OCI-LY7 (cell line): ENCODE measurements around the gene NUFIP2. TPM values are rescaled to one million over a fixed set of nuclear protein-coding genes. Genes with fewer than 3 reads are reported as not detected.

Experiments used
- BruUV-seq: library from RNA; stranded (reverse); fragments of 400-500 nt; replicated peaks from 2 replicates; lab custom pipeline; 2021; lab: Mats Ljungman, UMichigan
- CTCF ChIA-PET: fragments of 300-600 bp; sonication (Branson Sonifier 250); formaldehyde crosslinking; loops from one replicate; lab custom pipeline; 2022; ENCODE audit warnings: antibody characterized with exemption; ENCODE audit not compliant: unreplicated experiment; lab: Charles Lee
- POLR2A ChIA-PET: fragments of 300-600 bp; sonication (Branson Sonifier 250); formaldehyde crosslinking; loops from one replicate; lab custom pipeline; 2022; ENCODE audit warnings: antibody characterized with exemption; lab: Charles Lee
- DNase-seq: peaks from one replicate; pipeline ENCODE4 v3.0.0-alpha.2; 2015; ENCODE audit warnings: low spot score
- H2AFZ ChIP-seq: fragments of 200-600 bp; sonication (generic), shearing (Covaris generic); 2 replicates; pipeline ENCODE4 v1.6.1; 2014; ENCODE audit warnings: mild to moderate bottlenecking, antibody characterized with exemption, low read length, moderate library complexity
- H3K27ac ChIP-seq: fragments of 200-600 bp; sonication (generic); 2 replicates; pipeline ENCODE4 v1.5.1; 2014; ENCODE audit warnings: mixed run types, low read depth, mild to moderate bottlenecking, moderate library complexity, low read length, inconsistent platforms; ENCODE audit not compliant: poor library complexity, severe bottlenecking
- H3K36me3 ChIP-seq: fragments of 200-600 bp; sonication (generic); 2 replicates; pipeline ENCODE4 v1.6.1; 2014; ENCODE audit warnings: mild to moderate bottlenecking, antibody characterized with exemption, low read length, moderate library complexity, mixed read lengths; ENCODE audit not compliant: insufficient read depth
- H3K4me1 ChIP-seq: fragments of 200-600 bp; sonication (generic); 2 replicates; pipeline ENCODE4 v1.5.1; 2014; ENCODE audit warnings: mild to moderate bottlenecking, low read length; ENCODE audit not compliant: insufficient read depth, poor library complexity, severe bottlenecking
- H3K4me2 ChIP-seq: fragments of 200-600 bp; sonication (generic); 2 replicates; pipeline ENCODE4 v1.6.1; 2014; ENCODE audit warnings: mild to moderate bottlenecking, low read length
- H3K4me3 ChIP-seq: fragments of 200-600 bp; sonication (generic); 2 replicates; pipeline ENCODE4 v1.5.1; 2014; ENCODE audit warnings: mild to moderate bottlenecking, low read depth, low read length; ENCODE audit not compliant: poor library complexity, severe bottlenecking
- H3K79me2 ChIP-seq: fragments of 200-600 bp; sonication (generic); 2 replicates; pipeline ENCODE4 v1.6.1; 2016; ENCODE audit warnings: low read depth, mild to moderate bottlenecking, low read length, moderate library complexity, mixed read lengths; ENCODE audit not compliant: insufficient read depth
- H3K9me2 ChIP-seq: fragments of 200-600 bp; sonication (generic); 2 replicates; pipeline ENCODE4 v1.6.1; 2016; ENCODE audit warnings: mild to moderate bottlenecking, low read length, mixed read lengths; ENCODE audit not compliant: insufficient read depth
- H3K9me3 ChIP-seq: fragments of 200-600 bp; sonication (generic); 2 replicates; pipeline ENCODE4 v1.6.1; 2014; ENCODE audit warnings: mild to moderate bottlenecking, mixed run types, low read length, mixed read lengths
- H4K20me1 ChIP-seq: fragments of 200-600 bp; sonication (generic); 2 replicates; pipeline ENCODE4 v1.6.1; 2014; ENCODE audit warnings: mild to moderate bottlenecking, antibody characterized with exemption, low read length, moderate library complexity, mixed read lengths; ENCODE audit not compliant: insufficient read depth
- CTCF ChIP-seq: fragments of 200-600 bp; sonication (generic); conservative IDR thresholded peaks from 2 replicates; pipeline ENCODE4 v1.5.1; 2014; ENCODE audit warnings: mild to moderate bottlenecking, antibody characterized with exemption, low read length, moderate library complexity, mixed read lengths
- EZH2phosphoT487 ChIP-seq: fragments of 200-600 bp; sonication (generic); IDR thresholded peaks from 2 replicates; pipeline ENCODE4 v1.6.1; 2018; ENCODE audit warnings: low read depth, borderline replicate concordance, mild to moderate bottlenecking, mixed run types, antibody characterized with exemption, low read length, moderate library complexity, mixed read lengths
- intact Hi-C: fragments of 100-400 bp; cut with micrococcal nuclease; formaldehyde crosslinking; loops from one replicate; pipeline ENCODE4 v1.10.0; 2022; ENCODE audit not compliant: unreplicated experiment
- total RNA-seq, 2 experiments: library from RNA; depleted of rRNA in 1 of 2; stranded (reverse); fragments of >200 nt in 1 of 2; shearing (Covaris generic) in 1 of 2; gene quantifications; 2 replicates each; pipeline ENCODE4 v1.2.3, GENCODE V29; 2014 to 2022

Gene NUFIP2
- total RNA-seq, 2 experiments from 2014 or later = 37.1 to 71.4 TPM

DNA sequence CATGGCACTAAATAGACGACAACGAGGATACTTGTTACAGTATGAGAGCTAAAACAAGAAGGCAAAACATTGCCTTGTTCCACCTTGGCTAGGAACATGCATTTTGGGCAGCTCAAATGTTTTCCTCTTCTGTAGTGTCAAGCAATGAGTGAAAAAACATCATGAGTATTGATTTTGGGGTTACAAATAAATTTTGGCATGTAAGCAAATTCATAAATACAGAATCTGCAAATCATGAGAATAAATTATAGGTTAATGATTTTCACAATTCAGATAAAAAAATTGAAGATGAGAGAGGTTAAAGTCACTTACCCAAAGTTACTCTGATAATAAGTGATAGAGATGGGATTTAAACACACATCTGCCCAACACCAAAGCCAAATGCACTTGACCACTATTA is 28.4 kb upstream of the NUFIP2 start:
- CTCF ChIA-PET = no interaction called here

GRCh38 chr17:29303386-29303785 is 9.4 kb upstream of the NUFIP2 start:
- Histone ChIP-seq H3K27ac (no peak overlapping the region), H2AFZ (no peak overlapping the region), H3K9me2 (no peaks in the 10 kb centered on the region), H3K4me1 (no peaks in the 10 kb centered on the region), H3K79me2 (no peaks in the 10 kb centered on the region), H3K36me3 (no peaks in the 10 kb centered on the region), H3K4me3 (no peak overlapping the region), H4K20me1 (no peaks in the 10 kb centered on the region), H3K4me2 (no peak overlapping the region), H3K9me3 (no peaks in the 10 kb centered on the region)
- BruUV-seq = no TSS peak
- no peak for DNase-seq
- CTCF ChIA-PET = no interaction called here
- POLR2A ChIA-PET = interaction anchor here (0.7 to 1.8 kb wide), 4 partner anchors 9 to 374 kb away, joined by 4 to 9 read pairs (median 6); partner anchors contain the start of gene NUFIP2
- no peak for TF ChIP-seq CTCF
- TF ChIP-seq EZH2phosphoT487 = no peak
- intact Hi-C loops = no loop called here

More for the DNA sequence above, 28.4 kb upstream of the NUFIP2 start:
- POLR2A ChIA-PET = interaction anchor here (0.7 to 1.0 kb wide), 2 partner anchors 9 to 334 kb away, joined by 3 read pairs; no protein-coding TSS in a partner anchor
- H3K4me2 ChIP-seq = no peak overlapping the region
- no peak overlapping the region for H3K4me3 ChIP-seq
- H4K20me1 ChIP-seq = no peaks in the 10 kb centered on the region
- intact Hi-C loops = no loop called here
- no peaks in the 10 kb centered on the region for H3K9me3 ChIP-seq
- no peaks in the 10 kb centered on the region for H3K9me2 ChIP-seq
- no peak overlapping the region for H3K27ac ChIP-seq
- no peaks in the 10 kb centered on the region for H3K36me3 ChIP-seq
- TF ChIP-seq CTCF (no peak), EZH2phosphoT487 (no peak)
- H3K4me1 ChIP-seq = no peaks in the 10 kb centered on the region
- no peak for DNase-seq
- no TSS peak for BruUV-seq
- H3K79me2 ChIP-seq = no peaks in the 10 kb centered on the region
- no peak overlapping the region for H2AFZ ChIP-seq

GRCh38 chr17:29299031-29299430 is 5.1 kb upstream of the NUFIP2 start:
- H3K4me3 ChIP-seq = no peak overlapping the region

More at GRCh38 chr17:29299031-29299430, 5.1 kb upstream of the NUFIP2 start:
- Histone ChIP-seq H2AFZ (no peak overlapping the region), H4K20me1 (no peaks in the 10 kb centered on the region), H3K27ac (no peak overlapping the region), H3K9me2 (no peaks in the 10 kb centered on the region), H3K79me2 (peaks cover 7% of the 10 kb centered on the region; the same call in 1 of the 2 replicates), H3K4me2 (no peak overlapping the region), H3K9me3 (no peaks in the 10 kb centered on the region), H3K36me3 (no peaks in the 10 kb centered on the region), H3K4me1 (peaks cover 9% of the 10 kb centered on the region)
- BruUV-seq = no TSS peak
- no peak for TF ChIP-seq EZH2phosphoT487
- TF ChIP-seq CTCF = no peak
- intact Hi-C loops = no loop called here
- CTCF ChIA-PET = no interaction called here
- POLR2A ChIA-PET = no interaction called here
- DNase-seq = no peak
